Measurements from ENCODE around the gene OR52D1. TPM values are rescaled to one million over a fixed set of nuclear protein-coding genes. Genes with fewer than 3 reads are reported as not detected.
A peak's percentile ranks its signal among the peaks of the same experiment; 100 is the strongest.

The OR52D1 gene
- total RNA-seq, 4 donors from 2014 or later, result not detected

DNA sequence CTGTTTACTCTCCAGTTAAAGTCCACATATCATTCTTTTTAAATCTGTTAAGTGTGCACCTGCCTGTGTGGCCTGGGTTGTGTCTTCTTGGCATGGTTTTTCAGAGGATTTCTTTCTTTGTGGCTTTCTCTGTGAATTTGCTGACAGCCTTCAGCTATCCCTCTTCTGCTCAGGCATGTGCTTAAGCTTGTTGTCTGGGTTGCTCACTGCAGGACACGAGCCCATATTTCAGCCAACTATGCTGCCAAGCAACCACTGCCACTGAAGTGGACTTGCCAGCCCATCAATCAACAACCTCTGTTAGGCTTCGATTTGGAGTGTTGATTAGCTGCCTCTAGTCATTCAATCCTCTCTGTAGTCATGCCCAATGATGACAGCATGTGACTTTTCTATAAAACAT, 21.0 kb upstream of the OR52D1 start:
- no peaks in the 10 kb centered on the region for H3K27me3 ChIP-seq

GRCh38 chr11:5473921-5474320, 14.6 kb upstream of the OR52D1 start:
- no peak for ATAC-seq
- Histone ChIP-seq H3K36me3 (no peaks in the 10 kb centered on the region), H3K27me3 (no peaks in the 10 kb centered on the region), H3K9me3 (no peaks in the 10 kb centered on the region), H3K27ac (no peak overlapping the region), H3K4me3 (no peak overlapping the region), H3K4me1 (no peaks in the 10 kb centered on the region)
- TF ChIP-seq CTCF (IDR thresholded peaks at IDR 0.05), result no peak
- no peak for TF ChIP-seq POLR2A (IDR thresholded peaks at IDR 0.05)
- no peak for TF ChIP-seq POLR2AphosphoS5 (IDR thresholded peaks at IDR 0.05)
- TF ChIP-seq EP300 (IDR thresholded peaks at IDR 0.05), result no peak

More for the DNA sequence above, 21.0 kb upstream of the OR52D1 start:
- TF ChIP-seq POLR2AphosphoS5 (IDR thresholded peaks at IDR 0.05) (no peak), EP300 (IDR thresholded peaks at IDR 0.05) (no peak), POLR2A (IDR thresholded peaks at IDR 0.05) (no peak), CTCF (IDR thresholded peaks at IDR 0.05) (no peak)
- no peaks in the 10 kb centered on the region for H3K4me1 ChIP-seq
- H3K36me3 ChIP-seq, result no peaks in the 10 kb centered on the region
- ATAC-seq, result no peak
- no peak overlapping the region for H3K27ac ChIP-seq
- no peaks in the 10 kb centered on the region for H3K9me3 ChIP-seq
- no peak overlapping the region for H3K4me3 ChIP-seq
- WGBS, 2 donors (ENCODE audit: low coverage in 1 of 2), result 30 to 57% methylated on average over 1 to 2 of the region's 2 CpGs

DNA sequence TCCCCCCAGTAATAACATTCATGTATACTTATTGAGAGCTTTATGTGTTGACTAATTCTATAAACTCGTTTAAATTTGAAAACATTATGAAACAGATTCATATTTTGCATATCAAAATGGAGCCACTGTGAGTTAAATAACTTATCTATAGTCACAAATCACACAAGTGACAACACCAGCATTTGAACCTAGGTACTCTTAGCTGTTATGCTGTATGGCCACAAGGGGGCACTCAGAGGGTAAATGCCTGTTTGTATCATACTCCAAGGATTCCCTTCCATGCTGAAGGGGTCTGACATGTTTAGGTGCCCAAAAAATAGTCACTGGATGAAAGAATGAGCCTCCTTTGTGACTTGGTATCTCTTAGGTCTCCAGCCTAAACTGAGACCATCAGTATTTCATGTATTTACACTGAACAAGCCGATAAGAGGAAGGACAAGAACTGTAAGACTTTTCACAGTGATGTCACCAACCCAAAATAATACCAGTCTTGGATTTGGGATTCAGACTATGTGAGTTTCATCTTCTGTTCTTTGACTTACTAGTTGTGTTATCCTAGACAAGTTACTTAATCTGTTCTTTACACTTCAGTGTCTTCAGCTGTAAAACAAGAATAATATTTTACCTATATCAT, 12.2 kb upstream of the OR52D1 start:
- no peak overlapping the region for H3K27ac ChIP-seq
- no peaks in the 10 kb centered on the region for H3K27me3 ChIP-seq
- WGBS, 2 donors (ENCODE audit: low coverage in 1 of 2), result 38 to 44% methylated on average over 2 of the region's 2 CpGs
- no peaks in the 10 kb centered on the region for H3K36me3 ChIP-seq
- H3K4me1 ChIP-seq, result no peaks in the 10 kb centered on the region
- ATAC-seq, result no peak
- TF ChIP-seq POLR2AphosphoS5 (IDR thresholded peaks at IDR 0.05) (no peak), POLR2A (IDR thresholded peaks at IDR 0.05) (no peak), CTCF (IDR thresholded peaks at IDR 0.05) (peak; percentile 50 to 69 (median 56))
- H3K9me3 ChIP-seq, result no peaks in the 10 kb centered on the region
- H3K4me3 ChIP-seq, result no peak overlapping the region

DNA sequence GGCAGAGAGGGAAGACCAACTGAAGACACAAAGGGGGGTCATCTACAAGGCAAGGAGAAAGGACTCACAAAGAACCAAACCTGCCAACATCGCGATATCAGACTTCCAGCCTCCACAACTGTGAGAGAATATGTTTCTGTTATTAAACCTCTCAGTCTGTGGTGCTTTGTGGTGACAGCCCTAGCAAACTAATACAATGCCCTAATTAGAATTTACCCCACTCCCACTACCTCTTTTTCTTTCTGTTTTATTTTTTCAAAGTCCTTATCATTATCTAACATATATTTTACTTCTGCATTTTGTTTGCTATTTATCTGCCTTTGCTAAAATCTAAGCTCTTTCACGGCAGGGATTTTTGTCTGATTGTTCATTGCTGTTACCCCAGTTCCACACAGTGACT, 2.5 kb upstream of the OR52D1 start:
- no peak overlapping the region for H3K27ac ChIP-seq
- no peaks in the 10 kb centered on the region for H3K9me3 ChIP-seq
- ATAC-seq, result no peak
- no peak overlapping the region for H3K4me3 ChIP-seq
- H3K36me3 ChIP-seq, result no peaks in the 10 kb centered on the region
- TF ChIP-seq POLR2AphosphoS5 (IDR thresholded peaks at IDR 0.05) (no peak), POLR2A (IDR thresholded peaks at IDR 0.05) (no peak), CTCF (IDR thresholded peaks at IDR 0.05) (no peak), EP300 (IDR thresholded peaks at IDR 0.05) (no peak)
- H3K4me1 ChIP-seq, result no peaks in the 10 kb centered on the region
- WGBS, 2 donors (ENCODE audit: low coverage in 1 of 2), result 96% methylated on average over 2 to 3 of the region's 3 CpGs
- no peaks in the 10 kb centered on the region for H3K27me3 ChIP-seq

- TF ChIP-seq POLR2AphosphoS5 (IDR thresholded peaks at IDR 0.05) (no peak), POLR2A (IDR thresholded peaks at IDR 0.05) (no peak), CTCF (IDR thresholded peaks at IDR 0.05) (no peak), EP300 (IDR thresholded peaks at IDR 0.05) (no peak)
- no peaks in the 10 kb centered on the region for H3K4me1 ChIP-seq
- H3K4me3 ChIP-seq, result no peak overlapping the region
- H3K27me3 ChIP-seq, result no peaks in the 10 kb centered on the region
- no peak for ATAC-seq
- 80 to 100% methylated on average over 1 to 3 of the region's 3 CpGs for WGBS, 2 donors (ENCODE audit: low coverage in 1 of 2)
- no peaks in the 10 kb centered on the region for H3K36me3 ChIP-seq
- H3K27ac ChIP-seq, result no peak overlapping the region
- H3K9me3 ChIP-seq, result no peaks in the 10 kb centered on the region
These were observed 2.1 kb upstream of the OR52D1 start for GRCh38 chr11:5486421-5486820.

All from gastroesophageal sphincter (tissue), 4 donors.